IMR-90 (cell line): Measurements from ENCODE around the gene FNDC7. TPM values are rescaled to one million over a fixed set of nuclear protein-coding genes. Genes with fewer than 3 reads are reported as not detected.

ENCODE experiments used
- ATAC-seq: fragments of 200-7000 bp; cut with Tn5 transposase; 2 replicates; pipeline ENCODE4 v1.9.1; 2020; ENCODE audit warnings: low read depth, mild to moderate bottlenecking, moderate library complexity
- BruUV-seq: library from RNA; stranded (reverse); fragments of 400-500 nt; replicated peaks from 2 replicates; lab custom pipeline; 2021; lab: Mats Ljungman, UMichigan
- CTCF ChIA-PET: fragments of 300-600 bp; formaldehyde crosslinking; extraction: SDS; loops from one replicate; lab custom pipeline; 2021; ENCODE audit warnings: antibody characterized with exemption; lab: Yijun Ruan, JAX
- POLR2A ChIA-PET: fragments of 300-600 bp; sonication (Branson Sonifier 250); formaldehyde crosslinking; loops from one replicate; lab custom pipeline; 2022; ENCODE audit warnings: antibody characterized with exemption; ENCODE audit not compliant: unreplicated experiment; lab: Charles Lee
- DNase-seq: peaks from one replicate; pipeline ENCODE4 v3.0.0; 2013
- H2AFZ ChIP-seq: replicated peaks from 2 replicates; pipeline ENCODE3; 2013; ENCODE audit warnings: low read length, mild to moderate bottlenecking; ENCODE audit not compliant: poor library complexity
- H2AK5ac ChIP-seq: 2 replicates; pipeline ENCODE4 v1.6.1; 2013; ENCODE audit warnings: low read depth, low read length, inconsistent platforms
- H2AK9ac ChIP-seq: replicated peaks from 2 replicates; pipeline ENCODE3; 2013; ENCODE audit warnings: mild to moderate bottlenecking, low read depth, low read length, moderate library complexity; ENCODE audit not compliant: poor library complexity
- H2BK120ac ChIP-seq: 2 replicates; pipeline ENCODE4 v1.6.1; 2013; ENCODE audit warnings: low read depth, low read length, inconsistent platforms
- H2BK15ac ChIP-seq: 3 replicates; pipeline ENCODE4 v1.6.1; 2013; ENCODE audit warnings: low read depth, low read length, inconsistent platforms
- H2BK20ac ChIP-seq: 2 replicates; pipeline ENCODE4 v1.6.1; 2013; ENCODE audit warnings: low read depth, mild to moderate bottlenecking, inconsistent platforms, low read length, moderate library complexity
- H2BK5ac ChIP-seq: 2 replicates; pipeline ENCODE4 v1.6.1; 2013; ENCODE audit warnings: mild to moderate bottlenecking, low read depth, low read length, inconsistent platforms; ENCODE audit not compliant: poor library complexity, severe bottlenecking
- H3K14ac ChIP-seq: replicated peaks from 2 replicates; pipeline ENCODE4 v1.6.1; 2013; ENCODE audit warnings: low read depth, low read length, inconsistent platforms
- H3K18ac ChIP-seq: 2 replicates; pipeline ENCODE4 v1.6.1; 2013; ENCODE audit warnings: low read depth, low read length, control low read depth
- H3K23ac ChIP-seq: 2 replicates; pipeline ENCODE4 v1.6.1; 2013; ENCODE audit warnings: low read depth, low read length, inconsistent platforms
- H3K27ac ChIP-seq: 2 replicates; pipeline ENCODE4 v1.5.1; 2013; ENCODE audit warnings: mild to moderate bottlenecking, control low read depth, low read length; ENCODE audit not compliant: insufficient read depth
- H3K27me3 ChIP-seq: 2 replicates; pipeline ENCODE4 v1.6.1; 2013; ENCODE audit warnings: low read length; ENCODE audit not compliant: control insufficient read depth, insufficient read depth
- H3K36me3 ChIP-seq: 2 replicates; pipeline ENCODE4 v1.6.1; 2013; ENCODE audit warnings: low read length, mixed read lengths; ENCODE audit not compliant: control insufficient read depth, insufficient read depth
- H3K4ac ChIP-seq: 2 replicates; pipeline ENCODE4 v1.6.1; 2013; ENCODE audit warnings: low read depth, low read length, inconsistent platforms
- H3K4me1 ChIP-seq: 2 replicates; pipeline ENCODE4 v1.6.1; 2013; ENCODE audit warnings: low read length, mixed read lengths; ENCODE audit not compliant: control insufficient read depth, insufficient read depth
- H3K4me2 ChIP-seq: 2 replicates; pipeline ENCODE4 v1.6.1; 2013; ENCODE audit warnings: low read depth, mild to moderate bottlenecking, control low read depth, low read length, moderate library complexity
- H3K4me3 ChIP-seq: 2 replicates; pipeline ENCODE4 v1.5.1; 2013; ENCODE audit warnings: low read depth, mild to moderate bottlenecking, control low read depth, low read length, moderate library complexity; ENCODE audit not compliant: insufficient read depth
- H3K56ac ChIP-seq: 2 replicates; pipeline ENCODE4 v1.6.1; 2013; ENCODE audit warnings: low read length, inconsistent platforms; ENCODE audit not compliant: insufficient read depth; ENCODE audit errors: extremely low read depth
- H3K79me1 ChIP-seq, 2 experiments: 2 replicates each; pipeline ENCODE4 v1.6.1; 2013; ENCODE audit warnings: low read length in 2 of 2, inconsistent platforms in 1 of 2, low read depth in 1 of 2
- H3K9ac ChIP-seq: 2 replicates; pipeline ENCODE4 v1.6.1; 2013; ENCODE audit warnings: low read depth, low read length, control low read depth
- H3K9me1 ChIP-seq: 2 replicates; pipeline ENCODE4 v1.6.1; 2013; ENCODE audit warnings: low read length, inconsistent platforms; ENCODE audit not compliant: insufficient read depth
- H3K9me3 ChIP-seq: 2 replicates; pipeline ENCODE4 v1.6.1; 2013; ENCODE audit warnings: low read length; ENCODE audit not compliant: control insufficient read depth, insufficient read depth
- H4K20me1 ChIP-seq: 2 replicates; pipeline ENCODE4 v1.6.1; 2013; ENCODE audit warnings: low read length, inconsistent platforms; ENCODE audit not compliant: insufficient read depth
- H4K5ac ChIP-seq: 2 replicates; pipeline ENCODE4 v1.6.1; 2013; ENCODE audit warnings: mild to moderate bottlenecking, low read depth, low read length, control low read depth
- H4K8ac ChIP-seq, 2 experiments: 2 replicates each; pipeline ENCODE4 v1.6.1; 2013; ENCODE audit warnings: low read depth in 2 of 2, low read length in 2 of 2, control low read depth in 1 of 2, inconsistent platforms in 1 of 2
- H4K91ac ChIP-seq: 2 replicates; pipeline ENCODE4 v1.6.1; 2013; ENCODE audit warnings: low read depth, low read length, inconsistent platforms; ENCODE audit not compliant: insufficient read depth
- BHLHE40 ChIP-seq: fragments of 150-350 bp; IDR thresholded peaks from 2 replicates; pipeline ENCODE4 v1.6.1; 2016; ENCODE audit warnings: mild to moderate bottlenecking, low read depth, low read length
- CEBPB ChIP-seq: IDR thresholded peaks from 2 replicates; pipeline ENCODE4 v1.6.1; 2012; ENCODE audit warnings: low read depth, low read length, improper control_type of control experiment
- CHD1 ChIP-seq: IDR thresholded peaks from 2 replicates; pipeline ENCODE4 v1.6.1; 2012; ENCODE audit warnings: low read depth, low read length, improper control_type of control experiment
- CTCF ChIP-seq: conservative IDR thresholded peaks from 2 replicates; pipeline ENCODE4 v1.5.1; 2012; ENCODE audit warnings: mild to moderate bottlenecking, low read depth, low read length, improper control_type of control experiment
- ELK1 ChIP-seq: fragments of 150-350 bp; IDR thresholded peaks from 2 replicates; pipeline ENCODE4 v1.6.1; 2016; ENCODE audit warnings: low read depth, mild to moderate bottlenecking, low read length, moderate library complexity, borderline replicate concordance
- FOS ChIP-seq: fragments of 150-350 bp; IDR thresholded peaks from 2 replicates; pipeline ENCODE4 v1.6.1; 2016; ENCODE audit warnings: low read depth, low read length
- MAFK ChIP-seq: IDR thresholded peaks from 2 replicates; pipeline ENCODE4 v1.6.1; 2012; ENCODE audit warnings: low read depth, low read length, improper control_type of control experiment
- MAZ ChIP-seq: IDR thresholded peaks from 2 replicates; pipeline ENCODE4 v1.6.1; 2012; ENCODE audit warnings: low read depth, mild to moderate bottlenecking, low read length, improper control_type of control experiment, moderate library complexity, borderline replicate concordance
- NFE2L2 ChIP-seq: fragments of 150-350 bp; IDR thresholded peaks from 2 replicates; pipeline ENCODE4 v1.6.1; 2016; ENCODE audit warnings: low read depth, mild to moderate bottlenecking, low read length
- POLR2A ChIP-seq: IDR thresholded peaks from 2 replicates; pipeline ENCODE4 v1.6.1; 2012; ENCODE audit warnings: mild to moderate bottlenecking, low read depth, low read length
- RCOR1 ChIP-seq: IDR thresholded peaks from 2 replicates; pipeline ENCODE4 v1.6.1; 2012; ENCODE audit warnings: mild to moderate bottlenecking, low read length, improper control_type of control experiment; ENCODE audit not compliant: insufficient replicate concordance
- RFX5 ChIP-seq: IDR thresholded peaks from 2 replicates; pipeline ENCODE4 v1.8.0; 2012; ENCODE audit warnings: low read depth, mild to moderate bottlenecking, low read length, moderate library complexity
- WGBS, 2 experiments: methylation state at CpG; one replicate each; pipeline versions ENCODE4 v1.1.5 to v1.1.7; 2013; ENCODE audit warnings: missing lambda C conversion rate in 2 of 2; ENCODE audit not compliant: insufficient read length in 1 of 2; ENCODE audit errors: extremely low coverage in 2 of 2; 5-methylcytosine and 5-hydroxymethylcytosine counted together
- dilution Hi-C: fragments of 300-500 bp; cut with HindIII; formaldehyde crosslinking; loops from one replicate; pipeline ENCODE4 v1.14.3; 2018; ENCODE audit warnings: low sequenced_read_pairs; ENCODE audit not compliant: unreplicated experiment
- in situ Hi-C: fragments of 300-500 bp; cut with MboI; formaldehyde crosslinking; loops from 3 replicates; pipeline ENCODE4 v1.14.3; 2019; ENCODE audit warnings: low sequenced_read_pairs, inconsistent platforms, mixed read lengths
- intact Hi-C: fragments of 100-400 bp; cut with micrococcal nuclease; formaldehyde crosslinking; loops from 2 replicates; pipeline ENCODE4 v1.10.0; 2022
- polyA plus RNA-seq, 3 experiments: library from polyadenylated mRNA; depleted of rRNA; stranded (reverse); fragments of >200 nt; gene quantifications; 2 replicates each; pipeline ENCODE4 v1.2.3, GENCODE V29; 2012; ENCODE audit warnings: low replicate concordance in 1 of 3
- total RNA-seq: library from RNA; depleted of rRNA; stranded (reverse); fragments of >200 nt; gene quantifications from 2 replicates; pipeline ENCODE4 v1.2.3, GENCODE V29; 2012
- TF ChIP-seq, protein P1 (sequence below): fragments of 150-350 bp; IDR thresholded peaks from 2 replicates; pipeline ENCODE4 v1.6.1; 2017; ENCODE audit warnings: mild to moderate bottlenecking, antibody characterized with exemption, low read length, low read depth

FNDC7 gene
- total and polyA plus RNA-seq, 2 of the 4 experiments (the other 2 are of a cell fraction) = not detected

GRCh38 chr1:108691942-108692723 is 20.6 kb upstream of the FNDC7 start, which contains the start of gene PRPF38B:
TSS of gene PRPF38B (plus strand) at chr1:108692310. CDS start at chr1:108692592, 282 bp downstream.
- H2BK5ac ChIP-seq = peak within 1 kb of the TSS; percentile 96
- no peak for TF ChIP-seq FOS
- TF ChIP-seq RCOR1 = no peak
- TF ChIP-seq CEBPB = no peak
- no peak for TF ChIP-seq CTCF
- TF ChIP-seq CHD1 = no peak
- no peak for TF ChIP-seq MAFK
- no peak for TF ChIP-seq ELK1
- TF ChIP-seq, protein P1, sequence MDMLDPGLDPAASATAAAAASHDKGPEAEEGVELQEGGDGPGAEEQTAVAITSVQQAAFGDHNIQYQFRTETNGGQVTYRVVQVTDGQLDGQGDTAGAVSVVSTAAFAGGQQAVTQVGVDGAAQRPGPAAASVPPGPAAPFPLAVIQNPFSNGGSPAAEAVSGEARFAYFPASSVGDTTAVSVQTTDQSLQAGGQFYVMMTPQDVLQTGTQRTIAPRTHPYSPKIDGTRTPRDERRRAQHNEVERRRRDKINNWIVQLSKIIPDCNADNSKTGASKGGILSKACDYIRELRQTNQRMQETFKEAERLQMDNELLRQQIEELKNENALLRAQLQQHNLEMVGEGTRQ = no peak
- TF ChIP-seq BHLHE40 = no peak
- no peak for TF ChIP-seq NFE2L2
- TF ChIP-seq POLR2A = peak; percentile 97
- TF ChIP-seq RFX5 = 0 out of 2 replicates have a peak, but pooled peaks have one; percentile 28
- TF ChIP-seq MAZ = peak; percentile 71

More at GRCh38 chr1:108691942-108692723, 20.6 kb upstream of the FNDC7 start, which contains the start of gene PRPF38B:
- Histone ChIP-seq H3K23ac (peak within 1 kb of the TSS; percentile 90), H3K4ac (peak within 1 kb of the TSS; percentile 95), H3K9me3 (no peaks in the 10 kb centered on the region), H3K9me1 (no peaks in the 10 kb centered on the region), H4K5ac (peak within 1 kb of the TSS; percentile 84), H4K91ac (peak within 1 kb of the TSS; percentile 92), H2BK20ac (no peak within 1 kb of the TSS), H3K14ac (peak within 1 kb of the TSS; percentile 95), H4K20me1 (peaks cover 28% of the 10 kb centered on the region), H3K18ac (peak within 1 kb of the TSS; percentile 79), H3K36me3 (peaks cover 8% of the 10 kb centered on the region), H3K27me3 (no peaks in the 10 kb centered on the region), H3K4me3 (peak within 1 kb of the TSS; percentile 84), H4K8ac (peak within 1 kb of the TSS; percentile 62 to 98), H2BK120ac (peak within 1 kb of the TSS; percentile 79), H2AK5ac (peak within 1 kb of the TSS; percentile 88), H2AFZ (peak within 1 kb of the TSS; percentile 99), H3K79me1 (peaks cover 10 to 20% of the 10 kb centered on the region in 2 experiments; a peak in 3 of 4 replicates), H3K4me2 (peak within 1 kb of the TSS; percentile 91), H2BK15ac (no peak within 1 kb of the TSS), H3K9ac (peak within 1 kb of the TSS; percentile 91), H2AK9ac (peak within 1 kb of the TSS; percentile 97), H3K56ac (peak within 1 kb of the TSS; percentile 83), H3K4me1 (no peaks in the 10 kb centered on the region), H3K27ac (peak within 1 kb of the TSS; percentile 97)
- in situ Hi-C loops = loop anchor here (5.0 to 10.0 kb wide), 2 partner anchors 55 to 203 kb away; partner anchors contain the start of gene STXBP3
- ATAC-seq (peak; percentile 97), DNase-seq (peak; percentile 87)
- intact Hi-C loops = loop anchor here (1.0 to 10.0 kb wide), 3 partner anchors 54 to 206 kb away; partner anchors contain the start of gene STXBP3
- BruUV-seq = TSS peak; percentile 47
- ChIA-PET POLR2A (interaction anchor here (0.5 to 1.1 kb wide), 5 partner anchors 30 to 408 kb away, joined by 3 to 4 read pairs (median 4); no protein-coding TSS in a partner anchor), CTCF (interaction anchor here (0.7 to 2.0 kb wide), 5 partner anchors 16 to 204 kb away, joined by 3 to 6 read pairs (median 3); partner anchors contain the start of gene EEIG2)
- 2% methylated on average over 28 of the region's 59 CpGs; no CpG with 5 or more reads in 1 of the 2 experiments for WGBS, 2 experiments
- dilution Hi-C loops = no loop called here
